Keratinocyte (primary cell): ENCODE measurements around the gene ANXA5. TPM values are rescaled to one million over a fixed set of nuclear protein-coding genes. Genes with fewer than 3 reads are reported as not detected.

ENCODE experiments used
- DNase-seq: peaks from one replicate; pipeline ENCODE4 v3.0.0-alpha.2; 2011; ENCODE audit warnings: low read depth, missing footprints, low spot score
- FAIRE-seq: peaks from 2 replicates; lab custom pipeline; 2011; peaks lifted over from hg19 to GRCh38; lab: Jason Lieb, UNC
- H2AFZ ChIP-seq: 2 replicates; pipeline ENCODE4 v1.6.0; 2012; ENCODE audit warnings: low read length, control low read depth, inconsistent platforms; ENCODE audit not compliant: control insufficient read depth
- H3K27ac ChIP-seq: 2 replicates; pipeline ENCODE4 v1.5.1; 2011; ENCODE audit warnings: low read length; ENCODE audit not compliant: control insufficient read depth, insufficient read depth
- H3K27me3 ChIP-seq: 3 replicates; pipeline ENCODE4 v1.6.0; 2011; ENCODE audit warnings: low read length; ENCODE audit not compliant: control insufficient read depth, insufficient read depth; ENCODE audit errors: extremely low read depth
- H3K36me3 ChIP-seq, 2 experiments: 2 replicates in 1 of 2; 3 replicates in 1 of 2; pipeline ENCODE4 v1.5.1; 2011; ENCODE audit warnings: low read length in 2 of 2, mild to moderate bottlenecking in 1 of 2; ENCODE audit not compliant: control insufficient read depth in 2 of 2, insufficient read depth in 2 of 2; ENCODE audit errors: extremely low read depth in 1 of 2
- H3K4me1 ChIP-seq: 3 replicates; pipeline ENCODE4 v1.5.1; 2011; ENCODE audit warnings: low read length; ENCODE audit not compliant: control insufficient read depth, insufficient read depth; ENCODE audit errors: extremely low read depth
- H3K4me2 ChIP-seq: 3 replicates; pipeline ENCODE4 v1.6.0; 2011; ENCODE audit warnings: low read depth, low read length; ENCODE audit not compliant: control insufficient read depth, insufficient read depth; ENCODE audit errors: extremely low read depth
- H3K4me3 ChIP-seq, 3 experiments: fragments of 200-600 bp in 1 of 3; sonication (generic) in 1 of 3; 2 replicates in 2 of 3; 3 replicates in 1 of 3; pipeline ENCODE4 v1.5.1; 2011 to 2016; ENCODE audit warnings: low read length in 3 of 3, mild to moderate bottlenecking in 3 of 3, control low read depth in 2 of 3, inconsistent platforms in 1 of 3, low read depth in 1 of 3, mixed read lengths in 1 of 3, mixed run types in 1 of 3, moderate library complexity in 1 of 3; ENCODE audit not compliant: control insufficient read depth in 2 of 3, insufficient read depth in 2 of 3; ENCODE audit errors: extremely low read depth in 1 of 3
- H3K79me2 ChIP-seq: 2 replicates; pipeline ENCODE4 v1.6.0; 2012; ENCODE audit warnings: low read length; ENCODE audit not compliant: control insufficient read depth, insufficient read depth
- H3K9ac ChIP-seq: 3 replicates; pipeline ENCODE4 v1.6.0; 2011; ENCODE audit warnings: low read length; ENCODE audit not compliant: control insufficient read depth, insufficient read depth; ENCODE audit errors: extremely low read depth
- H3K9me1 ChIP-seq: 3 replicates; pipeline ENCODE4 v1.6.0; 2011; ENCODE audit warnings: low read length; ENCODE audit not compliant: control insufficient read depth, insufficient read depth; ENCODE audit errors: extremely low read depth
- H3K9me3 ChIP-seq: 2 replicates; pipeline ENCODE4 v1.5.1; 2012; ENCODE audit warnings: low read depth, low read length; ENCODE audit not compliant: control insufficient read depth
- H4K20me1 ChIP-seq: 3 replicates; pipeline ENCODE4 v1.6.0; 2011; ENCODE audit warnings: low read length; ENCODE audit not compliant: control insufficient read depth, insufficient read depth; ENCODE audit errors: extremely low read depth
- CTCF ChIP-seq, 3 experiments: IDR thresholded peaks in 1 of 3; conservative IDR thresholded peaks in 1 of 3; optimal IDR thresholded peaks in 1 of 3; 2 replicates in 2 of 3; 3 replicates in 1 of 3; pipeline versions ENCODE3 to v1.5.1; 2011; ENCODE audit warnings: low read length in 3 of 3, mild to moderate bottlenecking in 3 of 3, moderate library complexity in 2 of 3, control low read depth in 1 of 3, inconsistent platforms in 1 of 3; ENCODE audit not compliant: insufficient read depth in 2 of 3; ENCODE audit errors: extremely low read depth in 1 of 3
- EZH2 ChIP-seq: IDR thresholded peaks from one replicate; pipeline ENCODE4 v1.6.1; 2012; ENCODE audit warnings: inconsistent platforms, mild to moderate bottlenecking, low read length, moderate library complexity
- dilution Hi-C: fragments of 300-500 bp; cut with MboI; formaldehyde crosslinking; loops from one replicate; pipeline ENCODE4 v1.7.0; 2020; ENCODE audit warnings: low sequenced_read_pairs; ENCODE audit not compliant: extremely low pct_ligation_motif_present
- polyA plus RNA-seq, 5 experiments: library from polyadenylated mRNA; depleted of rRNA in 3 of 5; stranded (reverse) in 3 of 5; stranded (forward) in 1 of 5; unstranded in 1 of 5; fragments of >200 nt; gene quantifications; 1 replicate in 1 of 5; 2 replicates in 3 of 5; 3 replicates in 1 of 5; pipeline versions ENCODE4 v1.2.1 to v1.2.3, GENCODE V29; 2011 to 2012; ENCODE audit warnings: missing spikeins in 2 of 5, low read depth in 1 of 5, low replicate concordance in 1 of 5

Gene ANXA5
- polyA plus RNA-seq, 1 donor (not counting 4 experiments of a cell fraction or from before 2014, with no cell fraction given): 512 TPM

GRCh38 chr4:121709766-121710405 lies 13.1 kb upstream of the ANXA5 start:
- DNase-seq (no peak), FAIRE-seq (no peak)
- Histone ChIP-seq H3K9ac (no peak overlapping the region), H3K27me3 (no peaks in the 10 kb centered on the region), H3K4me3 (no peak overlapping the region), H4K20me1 (no peaks in the 10 kb centered on the region), H3K27ac (no peak overlapping the region), H3K9me1 (peaks cover 6% of the 10 kb centered on the region), H3K36me3 (no peaks in the 10 kb centered on the region), H2AFZ (no peak overlapping the region), H3K4me2 (no peak overlapping the region), H3K9me3 (no peaks in the 10 kb centered on the region), H3K79me2 (no peaks in the 10 kb centered on the region), H3K4me1 (peaks cover 12% of the 10 kb centered on the region)
- dilution Hi-C loops: no loop called here
- TF ChIP-seq CTCF (optimal IDR thresholded peaks at IDR 0.05 in 1 of 3, IDR thresholded peaks at IDR 0.05 in 1 of 3, conservative IDR thresholded peaks at IDR 0.05 in 1 of 3; ENCODE audit: extremely low read depth in 1 of 3, insufficient read depth in 2 of 3, low read length in 3 of 3): no peak
- TF ChIP-seq EZH2: no peak

- Histone ChIP-seq H3K27ac (no peak overlapping the region), H3K4me1 (peaks cover 12% of the 10 kb centered on the region), H3K27me3 (no peaks in the 10 kb centered on the region), H3K36me3 (no peaks in the 10 kb centered on the region), H3K4me2 (no peak overlapping the region), H3K9ac (no peak overlapping the region), H3K9me3 (no peaks in the 10 kb centered on the region), H4K20me1 (no peaks in the 10 kb centered on the region), H3K79me2 (no peaks in the 10 kb centered on the region), H2AFZ (no peak overlapping the region), H3K9me1 (peaks cover 6% of the 10 kb centered on the region), H3K4me3 (no peak overlapping the region)
- DNase-seq: no peak
- TF ChIP-seq CTCF (optimal IDR thresholded peaks at IDR 0.05 in 1 of 3, IDR thresholded peaks at IDR 0.05 in 1 of 3, conservative IDR thresholded peaks at IDR 0.05 in 1 of 3; ENCODE audit: extremely low read depth in 1 of 3, insufficient read depth in 2 of 3, low read length in 3 of 3): peak in 1 of 3 experiments; percentile 10
- no peak for TF ChIP-seq EZH2
- no peak for FAIRE-seq
- dilution Hi-C loops: no loop called here
These were observed 10.6 kb upstream of the ANXA5 start for GRCh38 chr4:121707344-121707743.
